Tibial artery (tissue), 4 donors: ENCODE measurements around the gene SF3B2.

Experiments
- DNase-seq, 2 donors: peaks; one replicate each; pipeline ENCODE4 v3.0.0-alpha.2; 2019
- H3K27ac ChIP-seq, 2 donors: fragments of 200-600 bp; sonication (generic) in 1 of 2; 1 replicate in 1 of 2; 2 replicates in 1 of 2; pipeline ENCODE4 v1.5.1; 2018 to 2019; ENCODE audit warnings: mild to moderate bottlenecking in 1 of 2
- H3K27me3 ChIP-seq, 2 donors: fragments of 200-600 bp; sonication (generic) in 1 of 2; one replicate each; pipeline versions ENCODE4 v1.5.1 to v1.6.0; 2016 to 2019
- H3K36me3 ChIP-seq, 3 donors: fragments of 200-600 bp; sonication (generic) in 2 of 3; one replicate each; pipeline ENCODE4 v1.5.1; 2016 to 2019; ENCODE audit warnings: mild to moderate bottlenecking in 2 of 3
- H3K4me1 ChIP-seq, 4 donors: fragments of 200-600 bp; sonication (generic) in 2 of 4; 1 replicate in 3 of 4; 2 replicates in 1 of 4; pipeline ENCODE4 v1.5.1; 2016 to 2019
- H3K4me3 ChIP-seq, 2 donors: fragments of 200-600 bp; sonication (generic) in 1 of 2; 1 replicate in 1 of 2; 2 replicates in 1 of 2; pipeline ENCODE4 v1.5.1; 2018 to 2019; ENCODE audit warnings: mild to moderate bottlenecking in 2 of 2
- H3K9me3 ChIP-seq, 3 donors: fragments of 200-600 bp; sonication (generic) in 1 of 3; one replicate each; pipeline ENCODE4 v1.5.1; 2016 to 2019
- intact Hi-C: fragments of 100-400 bp; cut with DNase I; formaldehyde crosslinking; loops from one replicate; pipeline ENCODE4 v1.15.0; 2023; ENCODE audit warnings: low total_unique reads
- TF ChIP-seq, protein P1 (sequence below), 2 experiments: fragments of 200-600 bp in 1 of 2; fragments of 450-650 bp in 1 of 2; IDR thresholded peaks; one replicate each; pipeline ENCODE4 v1.5.1; 2017 to 2019; ENCODE audit warnings: antibody characterized with exemption in 2 of 2, mild to moderate bottlenecking in 1 of 2, moderate library complexity in 1 of 2

Gene SF3B2

DNA sequence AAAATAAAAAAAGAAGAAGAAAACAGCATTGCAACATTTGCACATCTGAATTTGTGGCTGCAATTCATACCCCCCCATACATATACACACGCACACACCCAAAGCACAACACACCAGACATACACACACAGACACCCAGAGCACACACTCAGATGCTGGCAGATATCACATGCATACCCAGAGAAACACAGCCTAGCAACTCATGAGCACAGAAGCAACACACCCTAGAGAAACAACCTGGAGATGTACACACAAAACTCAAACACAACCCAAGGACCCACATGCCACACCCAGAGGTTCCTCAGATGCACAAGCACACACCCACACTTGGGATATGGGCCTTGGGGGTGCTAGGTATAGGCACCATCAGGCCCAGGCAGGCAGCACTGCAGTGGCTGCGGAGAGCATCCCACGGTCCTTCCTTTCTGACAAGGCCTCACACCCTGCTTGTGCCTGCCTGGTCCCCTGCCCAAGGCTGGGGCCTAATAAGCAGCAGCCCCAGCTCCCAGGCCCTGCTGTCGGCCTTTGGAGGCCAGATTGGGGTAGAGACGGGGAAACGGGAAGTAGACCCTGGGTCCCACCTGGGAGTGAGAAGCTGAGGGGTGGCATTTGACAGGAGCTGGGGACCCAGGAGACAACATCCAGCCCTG is 37.2 kb upstream of the SF3B2 start:
- H3K27ac ChIP-seq, result peak overlapping the region; percentile 89 to 96
- intact Hi-C loops, result no loop called here
- H3K4me1 ChIP-seq, result peaks cover 0 to 69% (median 56%) of the 10 kb centered on the region in 4 donors
- no peak for DNase-seq
- no peaks in the 10 kb centered on the region for H3K36me3 ChIP-seq
- no peak overlapping the region for H3K4me3 ChIP-seq
- no peaks in the 10 kb centered on the region for H3K9me3 ChIP-seq
- no peaks in the 10 kb centered on the region for H3K27me3 ChIP-seq
- TF ChIP-seq, protein P1, sequence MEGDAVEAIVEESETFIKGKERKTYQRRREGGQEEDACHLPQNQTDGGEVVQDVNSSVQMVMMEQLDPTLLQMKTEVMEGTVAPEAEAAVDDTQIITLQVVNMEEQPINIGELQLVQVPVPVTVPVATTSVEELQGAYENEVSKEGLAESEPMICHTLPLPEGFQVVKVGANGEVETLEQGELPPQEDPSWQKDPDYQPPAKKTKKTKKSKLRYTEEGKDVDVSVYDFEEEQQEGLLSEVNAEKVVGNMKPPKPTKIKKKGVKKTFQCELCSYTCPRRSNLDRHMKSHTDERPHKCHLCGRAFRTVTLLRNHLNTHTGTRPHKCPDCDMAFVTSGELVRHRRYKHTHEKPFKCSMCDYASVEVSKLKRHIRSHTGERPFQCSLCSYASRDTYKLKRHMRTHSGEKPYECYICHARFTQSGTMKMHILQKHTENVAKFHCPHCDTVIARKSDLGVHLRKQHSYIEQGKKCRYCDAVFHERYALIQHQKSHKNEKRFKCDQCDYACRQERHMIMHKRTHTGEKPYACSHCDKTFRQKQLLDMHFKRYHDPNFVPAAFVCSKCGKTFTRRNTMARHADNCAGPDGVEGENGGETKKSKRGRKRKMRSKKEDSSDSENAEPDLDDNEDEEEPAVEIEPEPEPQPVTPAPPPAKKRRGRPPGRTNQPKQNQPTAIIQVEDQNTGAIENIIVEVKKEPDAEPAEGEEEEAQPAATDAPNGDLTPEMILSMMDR (IDR thresholded peaks at IDR 0.05), result no peak

DNA sequence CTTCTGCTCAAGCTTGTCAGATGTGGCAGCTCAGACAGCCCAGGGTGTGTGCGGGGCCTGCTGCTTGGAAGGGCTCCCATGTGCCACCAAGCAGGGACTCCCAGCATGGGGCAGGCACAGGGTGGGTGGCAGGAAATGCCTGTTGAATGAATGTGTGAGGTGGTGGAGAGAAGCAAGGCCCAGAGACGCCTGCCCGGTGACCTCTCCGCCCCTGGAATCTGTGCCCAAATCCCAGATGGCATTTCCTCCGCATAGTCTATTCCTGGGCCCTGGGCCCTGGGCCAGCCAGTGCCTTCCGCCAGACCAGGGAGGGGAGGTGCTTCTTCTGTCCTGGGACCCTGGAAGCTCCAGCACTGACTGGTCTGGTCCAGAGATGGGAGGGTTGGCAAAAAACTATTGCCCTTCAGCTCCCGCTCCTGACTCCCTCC is 36.7 kb upstream of the SF3B2 start:
- DNase-seq, result peak; percentile 62 to 95
- TF ChIP-seq, protein P1 (IDR thresholded peaks at IDR 0.05), result no peak
- H3K27me3 ChIP-seq, result no peaks in the 10 kb centered on the region
- no peaks in the 10 kb centered on the region for H3K9me3 ChIP-seq
- intact Hi-C loops, result no loop called here
- H3K4me1 ChIP-seq, result peaks cover 0 to 71% (median 56%) of the 10 kb centered on the region in 4 donors
- peak overlapping the region; percentile 89 to 96 for H3K27ac ChIP-seq
- H3K36me3 ChIP-seq, result no peaks in the 10 kb centered on the region
- peak overlapping the region; percentile 21 to 31 for H3K4me3 ChIP-seq

DNA sequence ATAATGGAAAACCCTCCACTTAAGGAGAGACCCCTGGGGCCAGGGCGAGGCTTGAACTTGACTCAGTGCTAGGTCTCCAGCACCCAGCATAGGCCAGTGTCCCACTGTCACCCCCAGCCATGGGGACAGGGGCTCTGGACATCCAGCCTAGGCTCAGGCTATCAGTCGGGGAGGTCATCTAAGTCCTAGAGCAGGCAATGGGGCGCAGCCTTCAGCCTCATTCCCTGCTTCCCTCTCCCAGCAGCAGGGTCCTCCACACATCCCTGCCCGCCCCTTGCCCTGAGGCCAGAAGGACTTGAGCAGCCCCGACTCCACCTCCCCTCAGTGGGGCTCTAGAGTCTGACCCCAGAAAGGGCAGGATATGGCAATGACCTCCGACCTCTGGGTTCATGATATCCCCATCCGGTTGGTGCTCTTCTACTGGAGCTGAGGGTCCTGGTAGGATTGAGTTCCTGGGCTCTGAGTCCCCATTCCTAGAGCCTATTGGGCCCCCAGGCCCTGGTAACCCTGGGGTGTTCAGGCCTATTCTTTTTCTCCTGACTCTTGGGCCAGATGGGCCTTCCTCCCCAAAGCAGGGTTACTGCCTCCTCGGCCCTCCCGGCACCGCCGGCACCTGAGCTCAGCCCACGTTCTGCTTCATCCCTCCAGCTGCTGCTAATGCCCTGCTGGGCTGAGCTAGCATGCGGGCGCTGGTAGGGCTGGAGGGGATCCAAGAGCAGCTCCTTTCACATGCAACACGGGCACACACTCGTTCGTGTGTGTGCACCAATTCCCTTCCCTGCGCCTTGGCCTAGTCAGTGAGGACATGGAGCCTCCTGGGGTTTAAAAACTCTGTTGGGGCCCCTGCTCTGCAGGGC is 36.0 kb upstream of the SF3B2 start:
- Histone ChIP-seq H3K9me3 (no peaks in the 10 kb centered on the region), H3K36me3 (no peaks in the 10 kb centered on the region), H3K4me3 (peak overlapping the region; percentile 21 to 31), H3K27me3 (no peaks in the 10 kb centered on the region), H3K27ac (peak overlapping the region; percentile 89 to 96), H3K4me1 (peaks cover 0 to 73% (median 61%) of the 10 kb centered on the region in 4 donors)
- TF ChIP-seq, protein P1 (IDR thresholded peaks at IDR 0.05), result no peak
- peak in 1 of 2 donors; percentile 91 for DNase-seq
- intact Hi-C loops, result no loop called here

DNA sequence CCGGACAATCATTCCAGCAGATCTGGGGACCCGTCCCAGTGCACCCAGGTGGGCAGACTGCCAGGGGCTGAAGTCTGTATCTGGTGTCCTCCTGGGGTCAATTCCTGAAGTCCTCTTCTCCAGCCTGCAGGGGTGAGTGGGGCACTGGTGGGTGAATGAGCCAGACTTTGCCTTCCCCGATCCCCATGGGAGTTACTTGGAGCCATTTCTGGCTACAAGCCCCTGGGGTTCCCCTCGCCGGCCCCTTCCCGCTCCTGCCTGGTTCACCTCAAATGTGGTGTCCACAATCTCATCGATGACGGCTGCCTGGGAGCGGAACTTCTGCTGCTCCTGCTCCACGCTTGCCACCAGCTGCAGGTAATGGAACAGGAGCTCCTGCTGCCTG is 35.4 kb upstream of the SF3B2 start:
- Histone ChIP-seq H3K36me3 (no peaks in the 10 kb centered on the region), H3K4me3 (peak overlapping the region in 1 of 2 donors; percentile 31), H3K4me1 (peaks cover 0 to 73% (median 61%) of the 10 kb centered on the region in 4 donors), H3K27me3 (no peaks in the 10 kb centered on the region), H3K9me3 (no peaks in the 10 kb centered on the region), H3K27ac (peak overlapping the region; percentile 89 to 96)
- intact Hi-C loops, result no loop called here
- TF ChIP-seq, protein P1 (IDR thresholded peaks at IDR 0.05), result no peak
- no peak for DNase-seq

DNA sequence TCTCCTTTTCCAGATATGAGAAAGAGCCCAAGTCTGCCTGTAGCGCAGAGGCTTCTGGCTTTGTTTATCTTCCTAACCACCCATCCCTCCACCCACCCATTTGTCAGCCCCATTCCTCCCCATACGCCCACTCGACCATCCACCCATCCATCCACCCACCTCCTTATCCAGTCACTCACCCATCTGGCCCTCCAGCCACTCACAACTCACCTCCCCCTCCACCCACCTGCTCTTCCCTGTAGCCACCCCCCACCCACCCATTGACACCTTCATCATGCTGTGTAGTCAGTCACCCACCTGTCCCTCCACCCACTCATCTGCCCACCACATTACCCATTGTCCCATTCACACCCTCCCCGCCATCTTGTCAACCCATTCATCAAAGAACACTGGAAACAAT is 34.8 kb upstream of the SF3B2 start:
- TF ChIP-seq, protein P1 (IDR thresholded peaks at IDR 0.05), result no peak
- H3K4me1 ChIP-seq, result peaks cover 0 to 73% (median 61%) of the 10 kb centered on the region in 4 donors
- intact Hi-C loops, result no loop called here
- DNase-seq, result no peak
- H3K36me3 ChIP-seq, result no peaks in the 10 kb centered on the region
- H3K27me3 ChIP-seq, result no peaks in the 10 kb centered on the region
- H3K27ac ChIP-seq, result peak overlapping the region; percentile 89 to 96
- H3K4me3 ChIP-seq, result no peak overlapping the region
- no peaks in the 10 kb centered on the region for H3K9me3 ChIP-seq
